GM12892 (cell line): Measurements from ENCODE around the gene MBD3L3.

Experiments used
- POLR2A ChIP-seq: IDR thresholded peaks from 2 replicates; pipeline ENCODE4 v1.6.1; 2011; ENCODE audit warnings: low read depth, low read length, control low read depth
- POLR2AphosphoS5 ChIP-seq: IDR thresholded peaks from 2 replicates; pipeline ENCODE4 v1.6.1; 2011; ENCODE audit warnings: low read depth, low read length, control low read depth

GRCh38 chr19:7069904-7070226 lies 11.4 kb upstream of the MBD3L3 start:
- TF ChIP-seq POLR2A (no peak), POLR2AphosphoS5 (no peak)
